WERI-Rb-1 (cell line): ENCODE results near the gene DDIAS.
"Not testable (repeated sequence)": the region's sequence is repeated elsewhere in the genome, so short reads cannot be mapped to it uniquely, and the experiment has no call there.

Source experiments
- DNase-seq: peaks from one replicate; pipeline ENCODE4 v3.0.0-alpha.2; 2020
- H3K27ac ChIP-seq: fragments of 250-450 bp; sonication (Bioruptor Pico); 2 replicates; pipeline ENCODE4 v1.5.1; 2020; ENCODE audit warnings: mild to moderate bottlenecking, moderate library complexity
- H3K27me3 ChIP-seq: fragments of 250-450 bp; sonication (Bioruptor Pico); 2 replicates; pipeline ENCODE4 v1.5.1; 2021; ENCODE audit warnings: mild to moderate bottlenecking, low read depth, moderate library complexity; ENCODE audit not compliant: insufficient read depth, severe bottlenecking
- H3K36me3 ChIP-seq: fragments of 250-450 bp; sonication (Bioruptor Pico); 2 replicates; pipeline ENCODE4 v1.5.1; 2020; ENCODE audit warnings: mild to moderate bottlenecking, moderate library complexity
- H3K4me3 ChIP-seq: 2 replicates; pipeline ENCODE4 v1.5.1; 2011; ENCODE audit warnings: low read depth, mild to moderate bottlenecking, control low read depth, low read length
- H3K9me3 ChIP-seq: fragments of 250-450 bp; sonication (Bioruptor Pico); 2 replicates; pipeline ENCODE4 v1.5.1; 2021; ENCODE audit warnings: mild to moderate bottlenecking, moderate library complexity; ENCODE audit not compliant: severe bottlenecking
- CTCF ChIP-seq: IDR thresholded peaks from 2 replicates; pipeline ENCODE4 v1.5.1; 2011; ENCODE audit warnings: low read depth, mild to moderate bottlenecking, control low read depth, inconsistent platforms, low read length

The DDIAS gene

GRCh38 chr11:82936261-82936660, 34.7 kb downstream of the DDIAS start:
- Histone ChIP-seq H3K4me3 (no peak overlapping the region), H3K27ac (no peak overlapping the region), H3K36me3 (peaks cover 19% of the 10 kb centered on the region), H3K9me3 (no peaks in the 10 kb centered on the region), H3K27me3 (no peaks in the 10 kb centered on the region)
- TF ChIP-seq CTCF = no peak
- DNase-seq = no peak

- no peaks in the 10 kb centered on the region for H3K9me3 ChIP-seq
- H3K27ac ChIP-seq = no peak overlapping the region
- peaks cover 9% of the 10 kb centered on the region for H3K36me3 ChIP-seq
- DNase-seq = no peak
- TF ChIP-seq CTCF = no peak
- H3K27me3 ChIP-seq = no peaks in the 10 kb centered on the region
- H3K4me3 ChIP-seq = no peak overlapping the region
Observed at GRCh38 chr11:82937554-82937953, 36.0 kb downstream of the DDIAS start.

- H3K27me3 ChIP-seq = no peaks in the 10 kb centered on the region
Observed at GRCh38 chr11:82939456-82939855, 37.9 kb downstream of the DDIAS start.

GRCh38 chr11:82942376-82942775, 40.8 kb downstream of the DDIAS start:
- no peak for TF ChIP-seq CTCF
- Histone ChIP-seq H3K4me3 (no peak overlapping the region), H3K36me3 (no peaks in the 10 kb centered on the region), H3K9me3 (no peaks in the 10 kb centered on the region), H3K27ac (no peak overlapping the region), H3K27me3 (no peaks in the 10 kb centered on the region)
- no peak for DNase-seq

More at GRCh38 chr11:82939456-82939855, 37.9 kb downstream of the DDIAS start:
- no peak for DNase-seq
- Histone ChIP-seq H3K9me3 (no peaks in the 10 kb centered on the region), H3K4me3 (no peak overlapping the region), H3K36me3 (peaks cover 1% of the 10 kb centered on the region), H3K27ac (no peak overlapping the region)
- TF ChIP-seq CTCF = no peak

- not testable (repeated sequence) for H3K27me3 ChIP-seq, DNase-seq, H3K36me3 ChIP-seq, H3K4me3 ChIP-seq, H3K9me3 ChIP-seq, H3K27ac ChIP-seq
Observed at GRCh38 chr11:82943430-82943829, 41.9 kb downstream of the DDIAS start.

- Histone ChIP-seq H3K9me3 (no peaks in the 10 kb centered on the region), H3K27ac (no peak overlapping the region), H3K36me3 (no peaks in the 10 kb centered on the region), H3K27me3 (no peaks in the 10 kb centered on the region), H3K4me3 (no peak overlapping the region)
- TF ChIP-seq CTCF = no peak
- DNase-seq = no peak
Observed at GRCh38 chr11:82944198-82944597, 42.7 kb downstream of the DDIAS start.

GRCh38 chr11:82945041-82945440, 43.5 kb downstream of the DDIAS start:
- not testable (repeated sequence) for H3K36me3 ChIP-seq, H3K9me3 ChIP-seq, H3K27me3 ChIP-seq, DNase-seq, H3K27ac ChIP-seq, H3K4me3 ChIP-seq
